ENCODE data around the gene FIBP. TPM values are rescaled to one million over a fixed set of nuclear protein-coding genes. Genes with fewer than 3 reads are reported as not detected.
A peak's percentile ranks its signal among the peaks of the same experiment; 100 is the strongest.

FIBP gene
- total RNA-seq, 1 donor from 2014 or later, result 76.5 TPM

GRCh38 chr11:65863889-65864705 lies 24.2 kb downstream of the FIBP start:
- no peaks in the 10 kb centered on the region for H3K9me3 Mint-ChIP-seq
- no peaks in the 10 kb centered on the region for H3K27me3 Mint-ChIP-seq
- no peak overlapping the region for H3K4me3 Mint-ChIP-seq
- no peak overlapping the region for H3K27ac Mint-ChIP-seq
- no peak for TF ChIP-seq CTCF (IDR thresholded peaks at IDR 0.05)
- DNase-seq (no peak), ATAC-seq (ENCODE audit: low read depth) (no peak)
- H3K4me1 Mint-ChIP-seq, result peaks cover 22% of the 10 kb centered on the region
- peaks cover 54% of the 10 kb centered on the region for H3K36me3 Mint-ChIP-seq (ENCODE audit: low read depth)
- intact Hi-C loops (cut with micrococcal nuclease), result no loop called here
- CTCF ChIA-PET, result no interaction called here
- POLR2A ChIA-PET, result no interaction called here

- H3K9me3 Mint-ChIP-seq, result no peaks in the 10 kb centered on the region
- H3K4me3 Mint-ChIP-seq, result no peak overlapping the region
- H3K4me1 Mint-ChIP-seq, result peaks cover 30% of the 10 kb centered on the region
- H3K27me3 Mint-ChIP-seq, result no peaks in the 10 kb centered on the region
- ATAC-seq (ENCODE audit: low read depth), result no peak
- H3K27ac Mint-ChIP-seq, result no peak overlapping the region
- POLR2A ChIA-PET, result interaction anchor here (7.1 kb wide), 1 partner anchor 26 kb away, joined by 340 read pairs; the partner anchor contains the start of genes CCDC85B and FIBP
- intact Hi-C loops (cut with micrococcal nuclease), result no loop called here
- TF ChIP-seq CTCF (IDR thresholded peaks at IDR 0.05), result no peak
- CTCF ChIA-PET, result interaction anchor here (1.0 kb wide), 1 partner anchor 8 kb away, joined by 3 read pairs; no protein-coding TSS in a partner anchor
- DNase-seq, result no peak
- H3K36me3 Mint-ChIP-seq (ENCODE audit: low read depth), result peaks cover 56% of the 10 kb centered on the region
Measured at GRCh38 chr11:65862941-65863888, 25.1 kb downstream of the FIBP start.

GRCh38 chr11:65862191-65862735 lies 26.0 kb downstream of the FIBP start:
- no peak for ATAC-seq (ENCODE audit: low read depth)
- Mint-ChIP-seq H3K27ac (no peak overlapping the region), H3K36me3 (ENCODE audit: low read depth) (peaks cover 55% of the 10 kb centered on the region), H3K9me3 (no peaks in the 10 kb centered on the region), H3K4me3 (no peak overlapping the region), H3K4me1 (peaks cover 30% of the 10 kb centered on the region), H3K27me3 (no peaks in the 10 kb centered on the region)
- CTCF ChIA-PET, result interaction anchor here (4.2 kb wide), 1 partner anchor 23 kb away, joined by 51 read pairs; no protein-coding TSS in a partner anchor
- no peak for DNase-seq
- intact Hi-C loops (cut with micrococcal nuclease), result no loop called here
- POLR2A ChIA-PET, result interaction anchor here (0.6 to 7.1 kb wide), 4 partner anchors 8 to 506 kb away, joined by 3 to 340 read pairs (median 58); partner anchors contain the start of genes BANF1, CCDC85B, EFEMP2 and EIF1AD
- TF ChIP-seq CTCF (IDR thresholded peaks at IDR 0.05), result no peak

- Mint-ChIP-seq H3K4me1 (peaks cover 33% of the 10 kb centered on the region), H3K27me3 (no peaks in the 10 kb centered on the region), H3K27ac (no peak overlapping the region), H3K36me3 (ENCODE audit: low read depth) (peaks cover 53% of the 10 kb centered on the region), H3K4me3 (peak overlapping the region; percentile 99), H3K9me3 (no peaks in the 10 kb centered on the region)
- ChIA-PET POLR2A (interaction anchor here (0.6 to 7.1 kb wide), 7 partner anchors 8 to 506 kb away, joined by 3 to 340 read pairs (median 20); partner anchors contain the start of genes BANF1, CCDC85B, EFEMP2 and EIF1AD), CTCF (interaction anchor here (1.2 to 4.3 kb wide), 3 partner anchors 24 to 750 kb away, joined by 3 to 63 read pairs (median 51); partner anchors contain the start of genes CCDC85B, FIBP and TM7SF2)
- DNase-seq (peak; percentile 14), ATAC-seq (ENCODE audit: low read depth) (no peak)
- no peak for TF ChIP-seq CTCF (IDR thresholded peaks at IDR 0.05)
- intact Hi-C loops (cut with micrococcal nuclease), result no loop called here
Measured at GRCh38 chr11:65861533-65862183, 26.6 kb downstream of the FIBP start.
